Stimulated activated CD8-positive, alpha-beta memory T cell treated with anti-CD3 and anti-CD28 coated beads, Interleukin-15, amount 100 ng/mL, for 1 hour (primary cell): Measurements from ENCODE around the gene MAPKAP1.
"Not testable (repeated sequence)": the region's sequence is repeated elsewhere in the genome, so short reads cannot be mapped to it uniquely, and the experiment has no call there.

ENCODE experiments used
- DNase-seq: peaks from one replicate; pipeline ENCODE4 v3.0.0-alpha.2; 2020; ENCODE audit warnings: low read depth

Gene MAPKAP1

DNA sequence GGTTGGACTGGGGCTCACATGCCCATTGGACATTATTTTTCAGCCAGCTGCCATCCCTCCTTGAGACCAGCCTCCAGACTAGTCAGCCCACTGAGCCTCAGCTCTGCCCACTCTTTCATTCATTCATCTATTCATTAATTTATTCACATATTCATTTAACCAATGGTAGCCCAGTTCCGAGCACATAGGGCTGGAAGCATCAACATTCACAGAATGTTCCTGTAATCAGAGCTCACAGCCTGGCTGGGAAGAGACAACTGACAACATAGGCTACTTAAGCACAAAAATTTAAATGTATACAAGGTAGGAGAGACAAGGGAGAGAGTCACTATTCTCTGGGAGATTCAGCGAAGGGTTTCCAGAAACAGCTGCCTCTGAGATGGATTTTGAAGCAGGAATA lies 23.2 kb upstream of the MAPKAP1 start:
- DNase-seq = no peak

DNA sequence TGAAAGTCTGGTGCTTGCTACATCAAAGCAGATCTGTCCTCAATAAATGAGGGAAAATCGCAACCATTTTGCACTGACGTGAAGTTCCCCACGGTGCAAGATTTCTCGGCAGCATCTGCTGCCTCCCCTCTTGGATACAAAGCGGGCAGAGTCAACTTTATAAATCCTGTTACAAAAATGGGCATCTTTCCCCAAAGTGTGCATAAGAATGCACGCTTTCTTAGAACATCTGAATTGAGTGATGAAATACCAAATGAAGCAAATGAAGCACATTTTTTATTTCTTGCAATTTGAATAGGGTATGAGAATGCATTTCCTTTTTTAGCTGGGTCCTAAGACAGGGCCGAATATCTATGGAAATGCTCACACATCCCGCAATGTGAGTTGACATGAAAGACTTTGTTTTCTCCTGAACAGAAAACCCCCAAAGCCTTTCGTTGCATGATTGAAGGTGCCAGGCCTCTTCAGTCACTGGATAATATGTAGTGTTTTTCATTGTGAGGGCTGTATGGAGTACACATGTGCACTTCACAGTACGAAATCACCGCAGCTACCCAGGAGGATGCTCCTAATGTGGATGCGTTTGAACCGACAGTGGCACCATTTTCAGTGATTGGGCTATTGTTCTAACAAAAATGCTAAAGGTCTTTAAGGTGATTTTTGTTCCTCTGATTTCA lies 19.6 kb upstream of the MAPKAP1 start:
- no peak for DNase-seq

DNA sequence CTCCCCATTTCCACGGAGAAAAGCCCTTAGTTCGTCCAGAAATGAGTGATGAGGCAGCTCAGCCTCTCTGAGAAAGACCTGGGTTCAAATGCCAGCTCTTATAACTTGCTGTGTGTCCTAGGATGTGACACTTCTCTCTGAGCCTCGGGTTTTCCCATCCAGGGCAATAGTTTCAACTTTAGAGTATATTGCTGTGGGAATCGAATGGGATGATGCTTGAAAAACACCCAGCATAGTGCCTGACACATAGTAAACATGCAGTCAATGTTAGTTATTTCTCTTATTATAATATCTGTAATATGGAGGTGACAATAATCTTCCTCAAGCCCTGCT lies 430 bp upstream of the MAPKAP1 start:
- DNase-seq = no peak

DNA sequence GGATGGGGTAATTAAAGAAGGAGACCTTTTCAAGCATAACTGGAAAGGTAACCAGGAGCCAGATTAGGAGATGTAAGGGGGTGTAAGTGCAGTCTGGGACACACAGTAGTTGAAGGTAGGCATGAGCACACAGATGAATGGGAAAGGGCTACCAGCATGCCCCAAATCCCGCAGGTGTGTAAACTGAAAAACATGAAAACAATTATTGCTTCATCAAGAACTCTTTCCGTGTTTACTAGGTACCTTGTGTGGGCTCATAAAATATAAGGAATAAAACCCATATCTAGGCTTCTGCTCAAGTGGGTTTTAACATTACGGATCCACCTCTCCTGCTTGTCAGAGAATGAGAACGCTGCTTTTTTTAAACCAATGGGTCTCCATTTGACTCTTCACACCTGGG lies 1.1 kb downstream of the MAPKAP1 start:
- no peak for DNase-seq

DNA sequence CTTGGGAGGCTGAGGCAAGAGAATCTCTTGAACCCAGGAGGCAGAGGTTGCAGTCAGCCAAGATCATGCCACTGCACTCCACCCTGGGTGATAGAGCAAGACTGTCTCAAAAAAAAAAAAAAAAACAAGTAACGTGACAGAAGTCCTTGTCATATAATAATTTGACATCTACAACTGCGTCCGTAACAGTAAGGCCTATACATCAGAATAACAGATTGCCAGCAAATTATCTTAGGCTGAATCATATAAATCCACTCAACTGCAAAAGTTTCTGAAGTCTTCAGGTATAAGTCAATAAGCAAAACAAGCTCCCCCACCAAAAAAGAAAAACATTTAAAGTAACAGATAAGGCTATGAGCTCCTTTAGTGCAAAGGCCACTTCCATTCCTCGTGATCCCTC lies 3.3 kb downstream of the MAPKAP1 start:
- no peak for DNase-seq

DNA sequence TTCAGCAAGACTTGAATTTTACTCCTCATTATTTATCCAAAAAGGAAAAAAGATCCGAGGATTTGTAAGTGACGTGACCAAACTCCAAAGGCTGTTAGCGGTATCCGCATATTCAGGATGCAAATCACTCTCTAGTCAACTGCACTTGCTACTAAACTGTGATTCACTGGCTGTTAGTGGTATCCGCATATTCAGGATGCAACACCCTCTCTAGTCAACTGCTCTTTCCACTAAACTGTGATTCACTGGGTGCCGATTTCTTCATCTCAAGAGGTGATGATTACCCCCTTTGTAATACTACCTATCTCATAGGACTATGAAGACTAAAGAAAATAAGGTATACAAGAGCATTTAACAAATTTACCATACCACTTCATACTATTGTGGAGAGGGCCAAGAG lies 5.7 kb downstream of the MAPKAP1 start:
- DNase-seq = no peak

DNA sequence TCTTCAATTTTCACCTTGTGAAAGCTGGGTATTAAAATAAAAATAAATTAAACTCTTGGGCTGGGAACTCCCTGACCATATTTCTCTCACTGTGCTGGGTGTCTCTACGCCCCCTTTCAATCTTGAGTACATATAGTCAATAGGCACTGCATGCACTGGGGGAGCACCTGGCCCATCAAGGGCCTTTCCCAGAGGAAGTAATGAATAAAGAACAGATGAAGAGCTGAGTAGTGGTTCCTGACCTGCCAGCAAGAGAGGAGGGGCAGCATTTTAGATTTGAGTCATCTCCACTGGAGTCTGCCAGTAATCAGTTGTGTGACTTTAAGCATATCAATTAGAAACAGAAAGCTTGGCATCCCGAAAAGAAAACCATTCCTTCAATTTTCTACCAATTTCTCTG lies 6.2 kb downstream of the MAPKAP1 start:
- no peak for DNase-seq

DNA sequence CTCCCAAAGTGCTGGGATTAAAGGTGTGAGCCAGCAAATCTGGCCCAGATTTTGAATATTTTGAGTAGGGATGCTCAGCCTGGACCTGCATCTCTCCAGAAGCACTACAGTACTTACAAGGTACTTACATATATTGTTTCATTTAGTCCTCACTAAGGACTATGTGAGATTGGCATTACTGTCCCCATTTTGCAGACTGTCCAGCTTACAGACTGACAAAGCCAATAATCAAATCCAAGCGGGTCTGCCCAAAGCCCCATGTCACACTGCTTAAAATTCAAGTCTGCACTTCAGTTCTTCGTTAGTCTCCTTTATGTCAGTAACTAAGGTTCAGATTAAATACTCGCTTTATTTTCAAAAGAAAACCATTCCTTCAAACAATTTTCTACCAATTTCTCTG lies 7.1 kb downstream of the MAPKAP1 start:
- no peak for DNase-seq

DNA sequence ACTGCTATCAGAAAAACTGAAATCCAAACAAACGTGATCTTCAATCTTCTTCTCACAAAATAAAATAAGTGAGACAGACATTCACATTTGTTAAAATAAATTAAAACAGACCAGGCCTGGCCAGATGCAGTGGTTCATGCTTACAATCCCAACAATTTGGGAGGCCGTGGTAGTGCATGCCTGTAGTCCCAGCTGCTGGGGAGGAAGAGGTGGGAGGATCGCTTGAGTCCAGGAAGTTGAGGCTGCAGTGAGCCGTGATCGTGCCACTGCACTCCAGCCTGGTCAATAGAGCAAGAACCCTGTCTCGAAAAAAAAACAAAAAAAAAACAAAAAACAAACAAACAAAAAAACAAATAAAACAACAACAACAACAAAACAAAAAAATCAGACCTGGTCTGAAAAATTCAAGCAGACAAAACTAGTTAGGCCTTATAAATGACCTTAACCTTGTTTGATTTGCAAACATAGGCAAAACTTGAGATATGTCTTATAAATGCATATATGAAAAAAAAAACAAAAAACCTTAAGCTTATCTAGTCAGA lies 10.8 kb downstream of the MAPKAP1 start:
- DNase-seq = no peak

DNA sequence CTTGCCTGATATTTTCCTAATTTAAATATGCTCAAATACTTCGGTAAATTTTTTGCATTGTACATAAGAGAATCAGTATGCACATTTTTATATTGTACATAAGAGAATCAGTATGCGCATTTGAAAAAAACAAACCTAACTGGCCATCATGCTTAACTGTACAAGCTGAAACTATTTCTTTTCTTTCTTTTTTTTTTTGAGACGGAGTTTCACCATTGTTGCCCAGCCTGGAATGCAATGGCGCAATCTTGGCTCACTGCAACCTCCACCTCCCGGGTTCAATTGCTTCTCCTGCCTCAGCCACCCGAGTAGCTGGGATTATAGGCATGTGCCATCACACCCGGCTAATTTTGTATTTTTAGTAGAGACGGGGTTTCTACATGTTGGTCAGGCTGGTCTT lies 11.5 kb downstream of the MAPKAP1 start:
- not testable (repeated sequence) for DNase-seq

DNA sequence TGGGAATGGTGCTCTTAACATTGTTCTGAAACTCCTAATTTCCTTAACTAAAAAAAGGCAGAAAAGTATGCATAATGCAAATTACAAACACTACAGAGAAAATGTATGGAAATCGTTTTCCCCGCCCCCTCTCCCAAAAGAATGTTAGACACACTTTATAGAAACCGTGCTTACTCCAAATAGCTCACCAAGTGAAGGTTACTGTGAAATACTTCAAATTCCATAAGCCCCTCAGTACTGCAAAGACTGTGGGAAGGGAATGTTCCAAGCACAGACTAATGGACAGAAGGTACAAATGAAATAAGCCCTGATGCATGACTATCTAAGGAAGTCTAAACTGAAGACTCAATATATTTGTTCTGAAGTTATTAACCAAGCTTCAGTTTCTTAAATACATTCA lies 12.5 kb downstream of the MAPKAP1 start:
- DNase-seq = no peak

DNA sequence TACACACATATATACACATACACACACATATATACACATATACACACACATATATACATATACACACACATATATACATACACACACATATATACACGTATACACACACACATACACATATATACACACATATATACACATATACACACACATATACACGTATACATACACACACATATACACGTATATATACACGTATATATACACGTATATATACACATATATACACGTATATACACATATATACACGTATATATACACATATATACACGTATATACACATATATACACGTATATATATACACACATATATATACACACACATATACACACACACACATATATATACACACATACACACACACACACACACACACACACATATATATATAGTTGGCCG lies 13.5 kb downstream of the MAPKAP1 start:
- not testable (repeated sequence) for DNase-seq

DNA sequence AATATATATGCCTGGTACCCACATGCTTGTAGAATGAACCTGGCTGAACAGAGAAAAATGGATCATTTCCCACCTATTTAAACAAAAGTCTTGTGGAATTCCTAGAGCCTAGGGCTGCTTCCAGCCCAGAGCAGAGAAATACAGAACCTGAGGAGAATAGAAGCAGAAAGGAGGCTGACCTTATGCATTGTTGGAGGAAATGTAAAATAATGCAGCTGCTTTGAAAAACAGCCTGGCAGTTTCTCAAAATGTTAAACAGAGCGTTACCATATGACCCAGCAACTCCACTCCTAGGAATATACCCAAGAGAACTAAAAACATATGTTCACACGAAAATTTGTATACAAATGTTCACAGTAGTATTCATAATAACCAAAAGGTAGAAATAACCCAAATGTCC lies 15.1 kb downstream of the MAPKAP1 start:
- no peak for DNase-seq

DNA sequence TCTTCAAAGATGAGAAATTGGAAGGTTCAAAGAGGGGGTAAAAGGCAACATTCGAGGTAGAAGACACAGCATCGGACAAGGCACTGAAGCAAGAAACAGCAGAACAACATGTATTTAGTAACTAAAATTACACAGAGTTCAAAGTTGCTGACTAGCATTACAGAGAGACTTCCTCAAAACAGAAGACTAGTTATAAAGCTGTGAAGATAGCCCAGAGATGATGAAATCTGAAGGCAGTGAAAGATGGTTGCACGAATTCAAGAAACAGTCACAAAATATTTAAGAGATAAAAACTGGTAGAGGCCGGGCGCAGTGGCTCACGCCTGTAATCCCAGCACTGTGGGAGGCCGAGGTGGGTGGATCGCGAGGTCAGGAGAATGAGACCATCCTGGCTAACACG lies 16.3 kb downstream of the MAPKAP1 start:
- DNase-seq = no peak

DNA sequence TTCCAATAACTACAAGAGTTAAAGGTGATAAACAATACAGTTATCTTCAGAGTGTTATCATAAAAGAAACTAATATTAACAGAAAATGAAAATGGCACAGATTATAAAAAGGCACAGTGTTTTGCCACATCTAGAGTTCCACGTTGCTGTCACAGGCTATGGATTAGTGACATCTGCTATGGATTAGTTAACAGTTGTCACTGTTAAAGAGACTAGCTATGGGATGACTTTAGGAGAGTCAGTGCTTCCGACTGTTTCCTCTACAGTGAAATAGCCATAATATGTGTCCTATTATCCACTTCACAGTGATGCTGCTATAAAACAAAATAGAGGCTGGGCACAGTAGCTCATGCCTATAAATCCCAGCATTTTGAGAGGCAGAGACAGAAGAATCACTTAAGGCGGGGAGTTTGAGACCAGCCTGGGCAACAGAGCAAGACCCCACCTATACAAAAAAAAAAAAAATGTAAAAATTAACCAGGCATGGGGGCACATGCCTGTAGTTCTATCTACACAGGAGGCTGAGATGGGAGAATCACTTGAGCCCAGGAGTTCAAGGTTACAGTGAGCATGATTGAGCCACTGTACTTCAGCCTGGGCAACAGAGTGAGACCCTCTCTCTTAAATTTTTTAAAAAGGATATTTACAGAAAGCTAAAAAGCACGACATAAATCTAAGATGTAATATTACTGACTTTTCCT lies 19.7 kb downstream of the MAPKAP1 start:
- no peak for DNase-seq

DNA sequence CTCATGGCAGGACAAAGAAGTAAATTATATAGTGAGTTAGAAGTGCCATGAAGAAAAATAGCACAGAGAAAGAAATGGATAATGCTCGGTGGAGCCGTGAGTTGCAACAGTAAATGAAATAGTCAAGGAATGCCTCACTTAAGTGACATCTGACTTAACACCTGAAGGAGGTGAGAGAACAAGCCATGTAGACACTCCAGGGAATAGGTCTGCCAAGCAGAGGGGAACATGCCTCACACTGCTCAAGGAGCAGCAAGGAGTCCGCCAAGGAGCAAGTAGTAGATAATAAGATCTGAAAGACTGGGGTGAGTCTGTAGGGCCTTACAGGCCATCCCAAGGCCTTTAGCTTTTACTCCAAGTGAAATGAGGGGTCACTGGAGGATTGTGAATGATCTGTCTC lies 21.8 kb downstream of the MAPKAP1 start:
- no peak for DNase-seq

DNA sequence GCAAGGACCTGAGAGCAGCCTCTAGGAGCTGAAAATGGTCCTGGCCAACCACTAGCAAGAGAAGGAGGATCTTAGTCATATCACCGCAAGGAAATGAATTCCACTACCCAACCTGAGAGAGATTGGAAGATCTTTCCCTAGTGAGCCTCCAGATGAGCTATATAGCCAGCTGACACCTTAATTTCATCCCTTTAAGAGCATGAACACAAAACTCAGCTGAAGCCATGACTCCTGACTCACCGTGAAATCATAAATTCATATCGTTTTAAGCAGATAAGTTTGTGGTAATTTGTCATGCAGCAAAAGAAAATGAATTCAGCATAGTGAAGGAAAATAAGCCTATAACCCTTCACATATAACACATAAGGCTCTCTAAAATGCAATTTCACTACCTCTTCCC lies 23.5 kb downstream of the MAPKAP1 start:
- no peak for DNase-seq

DNA sequence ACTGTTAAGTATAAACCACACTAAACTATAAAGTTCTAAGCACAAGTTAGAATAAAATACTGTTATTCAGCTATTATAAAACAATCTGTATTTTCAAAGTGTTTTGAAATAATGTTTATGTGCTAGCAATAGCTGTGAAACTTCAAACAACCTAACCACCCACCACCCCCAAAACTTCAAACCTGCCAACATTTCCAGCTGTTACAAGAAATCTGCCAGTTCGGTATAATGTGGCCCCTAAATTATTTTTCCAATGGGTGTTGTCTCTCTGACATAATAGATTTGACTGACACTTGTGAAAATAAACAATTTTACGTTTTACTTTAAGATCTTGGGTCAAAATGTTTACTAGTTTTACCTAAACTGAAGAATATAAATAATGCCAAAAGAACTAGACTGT lies 24.7 kb downstream of the MAPKAP1 start:
- DNase-seq = no peak

DNA sequence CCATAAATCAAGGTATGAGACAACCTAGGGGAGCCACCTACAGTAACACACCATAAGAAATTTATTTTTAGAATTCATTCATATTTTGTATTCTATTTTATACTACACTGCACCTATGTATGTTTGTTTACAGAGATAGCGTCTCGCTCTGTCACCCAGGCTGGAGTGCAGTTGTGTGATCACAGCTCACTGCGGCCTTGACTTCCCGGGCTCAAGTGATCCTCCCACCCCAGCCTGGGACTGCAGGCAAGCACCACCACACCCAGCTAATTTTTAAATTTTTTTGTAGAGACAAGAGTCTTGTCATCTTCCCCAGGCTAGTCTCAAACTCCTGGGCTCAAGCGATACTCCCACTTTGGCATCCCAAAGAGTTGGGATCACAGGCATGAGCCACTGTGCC lies 25.4 kb downstream of the MAPKAP1 start:
- DNase-seq = no peak

DNA sequence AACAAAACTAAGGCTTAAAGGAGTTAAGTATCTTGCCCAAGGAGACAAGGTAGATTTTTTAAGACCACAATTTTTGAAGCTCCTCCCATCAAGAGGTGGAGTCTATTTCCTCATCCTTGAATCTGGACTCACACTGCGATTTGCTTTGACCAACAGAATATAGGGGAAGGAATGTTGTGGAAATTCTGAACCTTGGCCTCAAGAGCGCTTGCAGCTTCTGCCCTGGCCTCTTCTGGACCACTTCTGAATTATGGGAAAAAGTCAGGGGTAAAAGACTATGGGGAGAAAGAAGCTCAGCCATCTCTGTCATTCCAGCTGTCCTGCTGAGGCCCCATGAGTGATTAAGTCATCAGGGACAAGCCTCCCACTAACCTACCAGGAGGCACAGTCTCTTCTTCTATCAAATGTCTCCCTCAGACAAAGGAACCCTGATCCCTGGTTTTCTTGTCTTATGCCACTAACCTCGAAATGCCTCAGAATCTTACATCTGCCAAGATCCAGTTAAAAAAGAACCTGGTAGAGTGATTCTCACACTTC lies 25.9 kb downstream of the MAPKAP1 start:
- no peak for DNase-seq

DNA sequence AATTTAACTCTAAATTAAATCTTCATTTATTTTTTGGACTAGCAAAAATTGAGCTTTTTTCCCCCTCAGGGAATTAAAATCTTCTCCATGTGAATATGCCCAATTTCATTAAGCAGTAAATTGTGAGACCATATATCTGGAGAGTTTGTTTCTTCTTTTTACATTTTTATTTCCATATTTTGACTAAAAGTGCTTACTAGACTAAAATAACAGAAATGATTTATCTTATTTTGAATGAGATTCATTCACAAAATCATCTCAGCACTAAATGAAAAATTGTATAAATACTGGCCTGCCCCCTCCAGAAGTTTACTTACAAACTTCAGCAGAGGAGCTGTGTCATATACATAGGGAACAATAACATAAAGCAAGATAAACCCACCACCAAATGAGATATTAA lies 26.6 kb downstream of the MAPKAP1 start:
- DNase-seq = no peak

DNA sequence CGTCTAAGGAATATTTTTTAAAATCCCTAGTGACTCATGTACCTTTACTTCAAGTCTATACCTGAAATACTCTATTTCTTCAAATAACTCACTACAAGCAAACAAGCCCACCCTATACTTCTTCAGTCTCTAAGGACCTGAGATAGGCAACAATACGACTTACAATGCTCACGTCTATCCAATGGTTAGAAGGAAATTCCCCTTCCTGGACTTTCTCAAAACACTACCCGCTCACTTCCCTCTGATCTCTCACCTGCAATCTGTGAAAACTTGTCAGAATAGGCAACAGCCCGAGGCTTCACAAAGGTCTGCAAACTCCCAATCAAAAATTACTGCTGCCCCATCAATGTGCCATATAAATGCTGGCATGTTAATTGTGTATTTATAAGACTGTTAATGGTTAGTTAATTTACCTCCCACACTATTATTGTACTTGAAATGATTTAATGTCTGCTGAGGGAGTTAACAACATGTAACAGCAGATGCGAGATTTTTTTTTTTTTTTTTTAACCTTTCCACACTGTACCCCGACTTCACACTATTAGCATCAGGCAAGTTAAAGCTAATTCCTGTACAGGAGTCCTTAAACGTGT lies 27.3 kb downstream of the MAPKAP1 start:
- DNase-seq = no peak
